ENCODE measurements around the gene GCGR.

The GCGR gene

GRCh38 chr17:81812571-81813370 lies 8.8 kb downstream of the GCGR start:
- DNase-seq = no peak

GRCh38 chr17:81813371-81813684 lies 9.4 kb downstream of the GCGR start:
- no peak for DNase-seq

- no peak for DNase-seq
Observed at GRCh38 chr17:81813861-81814683, 10.1 kb downstream of the GCGR start.

DNA sequence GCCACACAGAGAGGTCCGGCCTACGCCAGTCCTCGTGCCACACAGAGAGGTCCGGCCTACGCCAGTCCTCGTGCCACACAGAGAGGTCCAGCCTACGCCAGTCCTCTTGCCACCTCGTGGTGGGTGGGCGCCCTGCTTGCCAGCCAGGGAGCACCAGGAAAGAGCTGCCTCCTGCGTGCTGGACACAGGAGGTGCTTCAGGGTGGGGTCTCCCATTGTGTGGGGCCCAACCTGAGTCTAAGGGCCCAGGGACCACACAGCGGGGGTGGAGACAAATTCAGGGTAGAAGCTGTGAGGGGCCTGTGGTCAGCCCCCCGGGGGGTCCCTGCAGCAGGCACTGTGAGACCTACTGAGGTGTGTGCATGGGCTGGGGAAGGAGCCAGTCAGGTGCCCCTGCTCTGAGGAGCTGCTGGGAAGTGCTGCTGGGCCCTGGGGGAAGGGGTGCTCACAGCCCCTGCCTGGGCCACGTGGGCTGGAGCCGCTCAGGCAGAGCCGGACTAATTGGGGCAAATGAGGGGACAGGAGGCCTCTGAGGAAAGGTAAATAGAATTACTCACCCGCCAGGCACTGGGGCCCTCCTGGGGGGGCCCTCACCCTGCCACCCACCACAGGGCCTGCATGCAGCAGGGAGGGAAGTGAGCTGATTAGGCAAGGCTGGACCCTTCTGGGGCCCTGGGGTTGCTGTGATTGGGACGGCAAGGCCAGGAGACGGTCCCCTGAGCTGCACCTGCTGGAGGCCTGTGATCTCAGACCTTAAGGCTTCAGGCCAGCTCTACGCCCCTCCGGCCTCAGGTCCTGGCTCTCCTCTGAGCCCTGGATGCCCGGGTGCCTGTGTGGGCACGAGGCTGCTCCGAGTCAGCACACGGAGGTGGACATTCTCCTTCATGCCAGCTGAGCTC lies 11.0 kb downstream of the GCGR start:
- DNase-seq = no peak

DNA sequence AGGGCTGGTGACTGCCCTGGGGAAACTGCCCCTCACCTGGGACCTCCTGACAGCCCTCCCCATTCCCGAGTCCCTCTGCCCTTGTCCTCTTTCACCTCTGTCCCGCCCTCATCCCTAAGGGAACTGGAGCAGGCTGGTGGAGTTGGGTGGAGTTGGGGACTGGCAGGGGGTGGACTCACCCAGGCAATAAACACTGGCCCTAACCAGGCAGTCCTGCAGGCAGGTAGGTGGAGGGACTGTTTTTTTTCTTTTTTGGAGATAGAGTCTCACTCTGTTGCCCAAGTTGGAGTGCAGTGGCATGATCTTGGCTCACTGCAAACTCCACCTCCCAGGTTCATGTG lies 11.7 kb downstream of the GCGR start:
- DNase-seq = no peak

DNA sequence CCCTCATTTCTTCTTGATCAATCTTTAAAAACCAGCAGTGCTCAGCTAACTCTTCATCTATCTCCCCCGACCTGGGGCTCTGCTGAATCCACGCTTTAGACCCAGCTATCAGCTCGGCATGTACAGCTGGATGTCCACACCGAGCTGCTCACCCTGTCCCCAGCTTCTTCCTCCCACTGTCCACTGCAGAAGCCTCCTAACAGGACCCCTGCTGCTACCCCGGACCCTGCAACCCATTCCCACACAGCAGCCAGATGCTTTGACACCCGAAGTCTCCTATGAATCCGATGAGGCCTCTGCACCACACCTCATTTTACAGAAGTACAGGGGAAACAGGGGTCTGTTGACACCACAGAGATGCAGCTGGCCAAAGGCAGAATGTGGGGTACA lies 13.8 kb downstream of the GCGR start:
- DNase-seq = no peak

DNA sequence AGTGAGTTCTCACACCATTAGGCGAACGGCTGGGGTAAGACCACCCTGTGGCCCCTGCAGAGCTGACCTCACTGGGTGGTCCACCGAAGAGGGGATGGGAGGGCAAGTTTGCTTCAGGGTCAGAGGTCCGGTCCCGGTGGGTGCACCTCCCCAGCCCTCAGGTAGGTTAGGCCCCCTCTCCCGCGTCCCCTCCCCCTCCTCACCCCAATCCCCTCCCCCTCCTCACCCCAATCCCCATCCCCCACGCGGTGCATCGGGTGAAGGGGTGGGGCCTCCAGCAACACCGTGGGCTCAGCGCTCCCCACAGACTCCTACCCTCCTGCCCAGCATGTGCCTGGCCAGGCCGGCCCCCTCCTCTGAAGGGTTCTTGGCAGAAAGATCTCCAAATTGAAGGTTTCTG lies 15.8 kb downstream of the GCGR start:
- DNase-seq = no peak

DNA sequence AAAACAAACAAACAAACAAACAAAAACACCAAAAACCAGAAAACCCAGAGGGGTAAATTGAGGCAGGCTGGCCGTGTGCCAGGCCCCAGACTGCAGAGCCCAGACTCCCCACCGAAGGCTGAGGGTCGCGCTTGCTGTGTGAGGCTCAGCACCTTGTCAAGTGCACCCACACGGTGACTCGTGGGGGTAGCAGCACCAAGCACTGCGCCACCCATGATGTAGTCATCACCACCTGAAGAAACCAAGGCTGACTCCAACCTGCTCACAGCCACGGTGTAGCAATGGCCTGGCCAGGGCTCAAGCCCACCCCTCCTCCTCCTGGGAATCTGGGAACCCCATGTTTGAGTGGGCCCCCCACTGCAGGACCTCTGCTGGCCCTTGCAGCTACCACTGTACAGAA lies 17.2 kb downstream of the GCGR start:
- no peak for DNase-seq

- DNase-seq = no peak
Observed at GRCh38 chr17:81821603-81822311, 17.8 kb downstream of the GCGR start.

DNA sequence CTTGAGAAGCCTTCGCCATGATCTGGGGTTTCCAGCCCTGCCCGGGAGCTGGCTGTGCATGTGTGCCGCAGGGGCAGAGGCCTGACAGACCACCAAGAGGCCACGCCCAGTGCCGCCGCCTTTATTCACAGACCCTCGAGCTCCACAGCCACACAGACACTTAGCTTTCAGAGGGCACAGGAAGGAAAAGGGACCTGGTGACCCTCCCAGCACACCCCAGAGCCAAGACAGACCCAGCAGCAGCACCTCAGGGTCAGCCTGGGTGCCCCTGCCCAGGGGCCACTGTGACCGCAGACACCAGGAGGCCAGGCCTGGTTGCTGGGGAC lies 18.3 kb downstream of the GCGR start:
- DNase-seq = no peak

GRCh38 chr17:81822996-81823819 lies 19.3 kb downstream of the GCGR start:
- no peak for DNase-seq

DNA sequence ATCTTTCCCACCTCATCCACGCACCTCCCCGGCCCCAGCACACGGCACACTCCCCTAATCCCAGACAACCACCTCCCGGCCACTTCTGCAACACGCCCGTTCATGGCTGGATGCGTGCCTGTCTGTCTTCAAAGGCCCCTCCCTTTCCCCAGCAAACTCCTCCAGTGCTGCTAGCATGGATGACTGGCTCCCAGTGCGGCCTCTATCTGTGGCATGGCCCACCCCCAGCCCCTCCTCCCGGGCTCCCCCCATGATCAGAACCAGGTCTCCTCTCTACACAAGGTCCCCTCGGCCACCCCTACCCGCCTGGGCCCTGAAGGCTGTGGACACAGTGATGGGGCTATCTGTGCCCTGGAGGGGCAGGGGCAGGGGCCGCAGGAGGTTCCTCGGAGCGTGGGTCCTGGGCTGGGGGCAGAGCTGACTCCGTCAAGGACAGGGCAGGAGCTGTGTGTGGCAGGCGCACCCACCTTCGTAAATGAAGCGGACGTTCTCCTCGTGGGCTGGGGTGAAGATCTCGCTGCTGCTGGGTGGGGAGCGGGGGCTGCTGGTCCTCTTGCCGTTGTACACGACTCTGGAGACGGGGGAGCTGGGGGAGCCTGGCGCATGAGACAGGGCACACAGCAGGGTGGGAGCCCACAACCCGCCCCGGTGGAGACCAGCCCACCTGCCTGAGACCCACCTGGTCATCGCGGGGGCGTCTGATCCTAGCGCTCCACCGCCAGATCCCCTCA lies 20.0 kb downstream of the GCGR start:
- DNase-seq = no peak

DNA sequence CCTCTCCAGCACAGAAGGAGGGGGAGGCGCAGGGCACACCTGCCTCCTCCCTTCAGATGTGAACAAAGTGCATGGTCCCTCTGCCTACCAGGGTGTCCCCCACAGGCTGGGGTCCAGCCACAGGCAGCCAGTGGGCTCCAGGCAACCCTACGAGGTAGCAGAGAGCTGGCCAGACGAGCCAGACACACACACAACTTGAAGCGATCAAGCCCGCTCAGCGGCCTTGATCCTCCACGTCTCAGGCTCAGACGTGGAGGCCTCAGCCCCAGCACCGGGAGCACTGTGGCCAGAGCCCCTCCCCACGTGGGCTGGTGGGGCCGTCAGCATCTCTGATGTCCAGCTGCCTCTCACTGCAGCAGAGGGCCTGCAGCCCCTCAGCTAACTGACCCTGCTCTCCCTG lies 20.6 kb downstream of the GCGR start:
- no peak for DNase-seq

- DNase-seq = no peak
Observed at GRCh38 chr17:81825841-81826466, 22.0 kb downstream of the GCGR start.

DNA sequence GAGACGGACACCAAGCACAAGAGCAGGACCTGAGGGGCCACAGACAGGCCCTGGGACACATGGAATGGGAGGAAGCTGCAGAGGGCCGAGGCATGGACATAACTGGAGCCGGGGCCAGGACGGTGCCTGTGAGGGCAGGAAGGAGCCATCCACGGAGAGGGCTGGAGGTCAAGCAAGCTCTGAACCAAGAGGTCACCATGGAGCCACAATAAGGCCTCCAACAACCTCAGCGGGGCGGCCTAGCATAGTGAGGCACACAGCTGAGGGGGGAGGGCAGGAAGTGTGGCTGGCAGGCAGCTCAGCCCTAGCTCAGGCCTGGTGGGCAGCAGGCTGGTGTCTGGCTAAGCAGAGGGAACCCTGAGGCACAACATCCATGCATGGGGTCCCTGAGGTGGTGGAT lies 24.7 kb downstream of the GCGR start:
- DNase-seq = no peak

DNA sequence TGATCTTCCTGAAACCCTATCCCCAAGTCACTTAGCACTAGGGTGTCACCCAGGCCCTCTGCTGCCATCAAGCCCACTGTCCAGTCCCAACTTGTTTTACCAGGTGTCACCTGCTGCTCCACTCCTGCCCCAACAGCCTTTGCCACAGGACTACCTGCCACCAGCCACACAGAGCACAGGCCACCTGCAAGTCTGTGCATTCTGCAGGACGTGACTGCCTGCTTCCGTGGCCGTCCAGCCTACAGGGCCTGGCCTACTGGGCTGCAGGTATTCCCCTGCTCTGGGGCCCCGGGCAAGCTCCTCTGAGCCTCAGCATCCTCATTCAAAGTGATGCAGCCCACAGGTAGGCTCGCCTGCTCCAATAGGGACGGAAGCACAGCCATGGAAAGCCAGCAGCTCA lies 25.9 kb downstream of the GCGR start:
- DNase-seq = no peak

DNA sequence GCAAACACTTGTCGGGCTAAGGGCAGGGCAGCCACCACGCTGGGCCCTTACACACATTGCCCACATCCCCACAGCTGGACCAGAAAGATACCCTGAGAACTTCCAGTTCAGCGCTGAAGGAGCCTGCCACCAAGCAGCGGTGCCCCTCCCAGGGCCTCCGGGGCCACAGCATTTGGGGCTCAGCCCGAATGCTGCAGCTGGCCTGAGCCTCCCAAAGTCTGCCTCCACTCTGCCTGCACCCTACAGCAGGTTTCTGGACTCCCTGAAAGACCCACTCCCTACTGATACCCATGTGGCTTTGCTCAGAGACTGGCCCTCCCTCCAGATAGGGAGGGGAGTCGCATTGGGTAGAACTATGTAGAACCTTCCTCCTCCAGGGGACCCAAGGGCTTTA lies 27.6 kb downstream of the GCGR start:
- no peak for DNase-seq

DNA sequence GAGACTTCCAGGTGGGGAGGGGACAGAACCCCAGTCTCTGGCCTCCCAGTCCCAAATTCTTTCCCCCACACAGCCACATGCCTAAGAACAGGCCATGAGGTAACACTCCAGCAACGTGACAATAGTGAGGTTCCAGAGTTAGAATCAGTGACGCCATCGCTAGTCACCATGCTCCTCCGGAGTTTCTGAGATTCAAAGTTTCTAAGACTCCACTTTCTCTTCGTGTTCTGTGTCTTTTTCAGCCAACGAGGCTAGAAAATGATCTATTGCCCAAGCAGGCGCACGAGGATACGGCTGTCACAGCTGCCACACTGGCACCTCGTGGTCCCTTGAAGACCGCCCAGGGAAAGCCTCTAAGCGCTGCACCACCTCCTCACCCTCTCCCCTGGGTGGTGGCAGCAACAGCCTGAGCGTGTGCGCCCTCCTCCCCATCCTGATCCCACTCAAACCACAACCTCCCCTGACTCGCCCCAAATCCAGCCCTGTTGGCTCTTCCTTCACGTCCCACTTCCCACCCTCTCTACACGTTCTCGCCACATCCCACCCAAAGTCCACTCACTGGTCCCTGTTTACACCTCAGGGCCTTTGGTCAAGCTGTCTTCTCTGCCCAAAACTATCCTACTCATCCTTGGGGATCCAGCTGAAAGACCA lies 28.1 kb downstream of the GCGR start:
- no peak for DNase-seq

- DNase-seq = peak; percentile 76
Observed at GRCh38 chr17:81832608-81833159, 28.7 kb downstream of the GCGR start.

Measured in NCI-H748 treated with DMSO at 0.1 percent for 48 hours (cell line).